Measurements from ENCODE around the gene COQ7. TPM values are rescaled to one million over a fixed set of nuclear protein-coding genes. Genes with fewer than 3 reads are reported as not detected.

COQ7 gene
- total and polyA plus RNA-seq, 7 experiments from 2014 or later, result 16.7 to 20.4 (median 19.3) TPM

- ChIA-PET POLR2A (no interaction called here), CTCF (no interaction called here)
- H3K4me1 ChIP-seq (ENCODE audit: control insufficient read depth in 2 of 2, insufficient read depth in 2 of 2, low read length in 2 of 2), result no peaks in the 10 kb centered on the region
- Mint-ChIP-seq H3K9me3 (no peaks in the 10 kb centered on the region), H3K4me3 (no peak overlapping the region), H3K4me1 (peaks cover 0 to 10% (median 0%) of the 10 kb centered on the region in 7 donors), H3K27me3 (peaks cover 0 to 20% (median 10%) of the 10 kb centered on the region in 5 donors), H3K36me3 (no peaks in the 10 kb centered on the region), H3K27ac (no peak overlapping the region)
- no peaks in the 10 kb centered on the region for H3K36me3 ChIP-seq (ENCODE audit: control insufficient read depth in 2 of 3, insufficient read depth in 3 of 3, low read length in 3 of 3)
- no peaks in the 10 kb centered on the region for H3K27me3 ChIP-seq (ENCODE audit: control insufficient read depth in 2 of 2, insufficient read depth in 2 of 2, low read length in 2 of 2)
- H3K27ac ChIP-seq (ENCODE audit: low read depth, low read length), result no peak overlapping the region
- H3K9me3 ChIP-seq (ENCODE audit: control insufficient read depth in 2 of 3, low read length in 3 of 3), result no peaks in the 10 kb centered on the region
- intact Hi-C loops (cut with micrococcal nuclease), result no loop called here
- no peak for DNase-seq
- H3K4me3 ChIP-seq (ENCODE audit: low read length), result no peak overlapping the region
- ATAC-seq, result no peak
Measured at GRCh38 chr16:19105891-19106624, 38.6 kb downstream of the COQ7 start.

- Mint-ChIP-seq H3K27ac (no peak overlapping the region), H3K9me3 (no peaks in the 10 kb centered on the region), H3K36me3 (no peaks in the 10 kb centered on the region), H3K4me1 (peaks cover 0 to 10% (median 0%) of the 10 kb centered on the region in 7 donors), H3K4me3 (no peak overlapping the region), H3K27me3 (peaks cover under 1 to 26% (median 10%) of the 10 kb centered on the region in 5 donors)
- ATAC-seq (no peak), DNase-seq (no peak)
- intact Hi-C loops (cut with micrococcal nuclease), result no loop called here
- POLR2A ChIA-PET, result no interaction called here
- no peak overlapping the region for H3K4me3 ChIP-seq (ENCODE audit: low read length)
- no peaks in the 10 kb centered on the region for H3K36me3 ChIP-seq (ENCODE audit: control insufficient read depth in 2 of 3, insufficient read depth in 3 of 3, low read length in 3 of 3)
- H3K27me3 ChIP-seq (ENCODE audit: control insufficient read depth in 2 of 2, insufficient read depth in 2 of 2, low read length in 2 of 2), result no peaks in the 10 kb centered on the region
- H3K27ac ChIP-seq (ENCODE audit: low read depth, low read length), result no peak overlapping the region
- CTCF ChIA-PET, result no interaction called here
- H3K9me3 ChIP-seq (ENCODE audit: control insufficient read depth in 2 of 3, low read length in 3 of 3), result no peaks in the 10 kb centered on the region
- H3K4me1 ChIP-seq (ENCODE audit: control insufficient read depth in 2 of 2, insufficient read depth in 2 of 2, low read length in 2 of 2), result no peaks in the 10 kb centered on the region
Measured at GRCh38 chr16:19106625-19107020, 39.2 kb downstream of the COQ7 start.

- Histone ChIP-seq H3K27me3 (ENCODE audit: control insufficient read depth in 2 of 2, insufficient read depth in 2 of 2, low read length in 2 of 2) (no peaks in the 10 kb centered on the region), H3K27ac (ENCODE audit: low read depth, low read length) (no peak overlapping the region), H3K36me3 (ENCODE audit: control insufficient read depth in 2 of 3, insufficient read depth in 3 of 3, low read length in 3 of 3) (no peaks in the 10 kb centered on the region), H3K4me3 (ENCODE audit: low read length) (no peak overlapping the region), H3K9me3 (ENCODE audit: control insufficient read depth in 2 of 3, low read length in 3 of 3) (no peaks in the 10 kb centered on the region), H3K4me1 (ENCODE audit: control insufficient read depth in 2 of 2, insufficient read depth in 2 of 2, low read length in 2 of 2) (no peaks in the 10 kb centered on the region)
- Mint-ChIP-seq H3K36me3 (no peaks in the 10 kb centered on the region), H3K4me3 (no peak overlapping the region), H3K27me3 (peaks cover 17 to 45% (median 23%) of the 10 kb centered on the region in 5 donors), H3K4me1 (peaks cover 0 to 22% (median 0%) of the 10 kb centered on the region in 7 donors), H3K27ac (no peak overlapping the region), H3K9me3 (peaks cover 0 to 2% (median 0%) of the 10 kb centered on the region in 11 donors)
- ChIA-PET POLR2A (no interaction called here), CTCF (no interaction called here)
- DNase-seq (no peak), ATAC-seq (no peak)
- intact Hi-C loops (cut with micrococcal nuclease), result no loop called here
Measured at GRCh38 chr16:19108409-19109287, 41.2 kb downstream of the COQ7 start.

GRCh38 chr16:19109288-19109664 is 41.9 kb downstream of the COQ7 start:
- Mint-ChIP-seq H3K27me3 (peaks cover 17 to 45% (median 23%) of the 10 kb centered on the region in 5 donors), H3K4me1 (peaks cover 0 to 22% (median 0%) of the 10 kb centered on the region in 7 donors), H3K4me3 (no peak overlapping the region), H3K9me3 (peaks cover 0 to 2% (median 0%) of the 10 kb centered on the region in 11 donors), H3K27ac (no peak overlapping the region), H3K36me3 (no peaks in the 10 kb centered on the region)
- no peak for ATAC-seq
- Histone ChIP-seq H3K36me3 (ENCODE audit: control insufficient read depth in 2 of 3, insufficient read depth in 3 of 3, low read length in 3 of 3) (no peaks in the 10 kb centered on the region), H3K4me1 (ENCODE audit: control insufficient read depth in 2 of 2, insufficient read depth in 2 of 2, low read length in 2 of 2) (no peaks in the 10 kb centered on the region), H3K4me3 (ENCODE audit: low read length) (no peak overlapping the region), H3K27me3 (ENCODE audit: control insufficient read depth in 2 of 2, insufficient read depth in 2 of 2, low read length in 2 of 2) (no peaks in the 10 kb centered on the region), H3K9me3 (ENCODE audit: control insufficient read depth in 2 of 3, low read length in 3 of 3) (no peaks in the 10 kb centered on the region), H3K27ac (ENCODE audit: low read depth, low read length) (no peak overlapping the region)
- ChIA-PET POLR2A (no interaction called here), CTCF (no interaction called here)
- intact Hi-C loops (cut with micrococcal nuclease), result no loop called here
- no peak for DNase-seq

- no peaks in the 10 kb centered on the region for H3K27me3 ChIP-seq (ENCODE audit: control insufficient read depth in 2 of 2, insufficient read depth in 2 of 2, low read length in 2 of 2)
- ATAC-seq (no peak), DNase-seq (no peak)
- peaks cover 0 to 4% (median 0%) of the 10 kb centered on the region in 5 donors for H3K36me3 Mint-ChIP-seq
- no peak overlapping the region for H3K27ac Mint-ChIP-seq
- H3K27me3 Mint-ChIP-seq, result peaks cover 18 to 52% (median 23%) of the 10 kb centered on the region in 5 donors
- H3K4me3 Mint-ChIP-seq, result no peak overlapping the region
- intact Hi-C loops (cut with micrococcal nuclease), result no loop called here
- H3K4me1 ChIP-seq (ENCODE audit: control insufficient read depth in 2 of 2, insufficient read depth in 2 of 2, low read length in 2 of 2), result no peaks in the 10 kb centered on the region
- no peak overlapping the region for H3K4me3 ChIP-seq (ENCODE audit: low read length)
- H3K4me1 Mint-ChIP-seq, result peaks cover 0 to 22% (median 0%) of the 10 kb centered on the region in 7 donors
- ChIA-PET POLR2A (no interaction called here), CTCF (no interaction called here)
- no peaks in the 10 kb centered on the region for H3K9me3 ChIP-seq (ENCODE audit: control insufficient read depth in 2 of 3, low read length in 3 of 3)
- no peaks in the 10 kb centered on the region for H3K36me3 ChIP-seq (ENCODE audit: control insufficient read depth in 2 of 3, insufficient read depth in 3 of 3, low read length in 3 of 3)
- no peak overlapping the region for H3K27ac ChIP-seq (ENCODE audit: low read depth, low read length)
- peaks cover 0 to 4% (median 0%) of the 10 kb centered on the region in 11 donors for H3K9me3 Mint-ChIP-seq
Measured at GRCh38 chr16:19110537-19111360, 43.3 kb downstream of the COQ7 start.

GRCh38 chr16:19112099-19112407 is 44.6 kb downstream of the COQ7 start:
- DNase-seq (no peak), ATAC-seq (no peak)
- Mint-ChIP-seq H3K27me3 (peaks cover 18 to 57% (median 27%) of the 10 kb centered on the region in 5 donors), H3K36me3 (peaks cover 0 to 4% (median 0%) of the 10 kb centered on the region in 5 donors), H3K27ac (no peak overlapping the region), H3K9me3 (peaks cover 0 to 4% (median 0%) of the 10 kb centered on the region in 11 donors), H3K4me3 (no peak overlapping the region), H3K4me1 (peaks cover 0 to 30% (median 0%) of the 10 kb centered on the region in 7 donors)
- CTCF ChIA-PET, result interaction anchor here (0.6 kb wide), 1 partner anchor 775 kb away, joined by 3 read pairs; no protein-coding TSS in a partner anchor
- intact Hi-C loops (cut with micrococcal nuclease), result no loop called here
- Histone ChIP-seq H3K27ac (ENCODE audit: low read depth, low read length) (no peak overlapping the region), H3K27me3 (ENCODE audit: control insufficient read depth in 2 of 2, insufficient read depth in 2 of 2, low read length in 2 of 2) (no peaks in the 10 kb centered on the region), H3K4me1 (ENCODE audit: control insufficient read depth in 2 of 2, insufficient read depth in 2 of 2, low read length in 2 of 2) (peaks cover 0 to 2% of the 10 kb centered on the region in 2 donors), H3K9me3 (ENCODE audit: control insufficient read depth in 2 of 3, low read length in 3 of 3) (no peaks in the 10 kb centered on the region), H3K36me3 (ENCODE audit: control insufficient read depth in 2 of 3, insufficient read depth in 3 of 3, low read length in 3 of 3) (no peaks in the 10 kb centered on the region), H3K4me3 (ENCODE audit: low read length) (no peak overlapping the region)
- POLR2A ChIA-PET, result no interaction called here

Measured in naive thymus-derived CD4-positive, alpha-beta T cell (primary cell).